Upper lobe of left lung (tissue), 6 donors: Measurements from ENCODE around the gene SULT2B1. TPM values are rescaled to one million over a fixed set of nuclear protein-coding genes. Genes with fewer than 3 reads are reported as not detected.

Experiments
- ATAC-seq, 2 donors: fragments of 200-7000 bp; cut with Tn5 transposase; one replicate each; pipeline ENCODE4 v1.9.1; 2022; ENCODE audit warnings: mild to moderate bottlenecking in 2 of 2, moderate library complexity in 2 of 2; ENCODE audit not compliant: low FRiP score in 2 of 2
- DNase-seq, 2 donors: peaks; one replicate each; pipeline ENCODE4 v3.0.0-alpha.2; 2019 to 2020
- H3K27ac ChIP-seq, 4 donors: fragments of 200-600 bp; sonication (generic); one replicate each; pipeline ENCODE4 v1.5.1; 2016 to 2019
- H3K27me3 ChIP-seq, 4 donors: fragments of 200-600 bp; sonication (generic); one replicate each; pipeline ENCODE4 v1.5.1; 2017 to 2019
- H3K36me3 ChIP-seq, 4 donors: fragments of 200-600 bp; sonication (generic); one replicate each; pipeline ENCODE4 v1.5.1; 2016 to 2019
- H3K4me1 ChIP-seq, 4 donors: fragments of 200-600 bp; sonication (generic); one replicate each; pipeline ENCODE4 v1.5.1; 2018 to 2019
- H3K4me3 ChIP-seq, 4 donors: fragments of 200-600 bp; sonication (generic); one replicate each; pipeline ENCODE4 v1.5.1; 2017 to 2019; ENCODE audit warnings: mild to moderate bottlenecking in 2 of 4, moderate library complexity in 1 of 4
- H3K9me3 ChIP-seq, 4 donors: fragments of 200-600 bp; sonication (generic); one replicate each; pipeline ENCODE4 v1.5.1; 2018 to 2019
- CTCF ChIP-seq, 6 experiments: fragments of 450-650 bp in 4 of 6; fragments of 200-600 bp in 2 of 6; sonication (generic) in 2 of 6; IDR thresholded peaks; one replicate each; pipeline ENCODE4 v1.5.1; 2016 to 2019; ENCODE audit warnings: antibody characterized with exemption in 6 of 6
- EP300 ChIP-seq, 4 donors: sonication (generic); formaldehyde crosslinking; IDR thresholded peaks; one replicate each; pipeline ENCODE4 v1.5.1; 2017; ENCODE audit warnings: antibody characterized with exemption in 4 of 4, control low read depth in 2 of 4
- POLR2A ChIP-seq, 4 donors: fragments of 450-650 bp; IDR thresholded peaks; one replicate each; pipeline ENCODE4 v1.5.1; 2016 to 2017; ENCODE audit warnings: antibody characterized with exemption in 4 of 4, mild to moderate bottlenecking in 2 of 4
- POLR2AphosphoS5 ChIP-seq, 2 donors: sonication (generic); formaldehyde crosslinking; IDR thresholded peaks; one replicate each; pipeline ENCODE4 v1.5.1; 2017; ENCODE audit warnings: antibody characterized with exemption in 2 of 2
- WGBS, 2 donors: methylation state at CpG; one replicate each; pipeline ENCODE4 v1.1.5; 2017 to 2018; 5-methylcytosine and 5-hydroxymethylcytosine counted together
- total RNA-seq, 6 donors: library from RNA; depleted of rRNA in 4 of 6; stranded (reverse); fragments of >200 nt in 4 of 6; gene quantifications; one replicate each; pipeline versions ENCODE4 v1.1.0 to v1.2.1, GENCODE V29; 2016 to 2021
- donor health status: DM: no; HTN: no; CAD: no; lungs with moderate emphysema.
- donor health status: DM: no; HTN: yes; CAD: no; lungs with severe emphysema.

SULT2B1 gene
- total RNA-seq, 6 donors from 2014 or later, result 10.5 to 19.6 (median 15.2) TPM

DNA sequence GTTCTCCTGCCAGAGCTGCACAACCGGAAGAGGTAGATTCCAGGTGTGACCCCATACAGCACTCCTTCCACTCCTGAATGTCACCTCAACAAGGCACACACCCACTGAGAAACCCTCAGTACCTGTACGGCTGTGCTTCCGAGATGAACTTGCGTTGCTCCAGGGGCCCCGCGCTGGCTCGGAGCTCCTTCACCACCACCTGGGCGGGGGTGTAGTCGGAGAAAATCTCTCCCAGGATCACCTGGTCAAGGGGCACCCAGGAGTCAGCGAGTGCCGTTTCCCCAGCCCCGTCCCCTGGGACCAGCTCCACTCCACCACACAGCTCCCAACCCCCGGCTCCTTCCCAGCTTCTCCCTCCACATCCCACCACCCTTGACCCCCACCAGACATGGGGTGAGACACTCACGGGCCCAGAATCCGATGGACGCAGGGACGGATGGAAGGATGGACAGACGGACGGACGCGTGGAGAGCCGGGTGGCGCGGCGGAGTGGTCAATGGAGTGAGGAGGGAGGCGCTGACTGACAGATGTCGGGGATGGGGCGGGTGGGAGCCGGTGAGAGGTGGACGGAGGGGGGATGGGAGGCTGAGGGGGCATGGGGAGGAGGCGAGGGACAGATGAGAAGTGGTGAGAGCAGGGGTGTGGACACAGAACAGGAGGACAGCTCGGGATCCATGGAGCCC, 43.1 kb upstream of the SULT2B1 start:
- Histone ChIP-seq H3K36me3 (no peaks in the 10 kb centered on the region), H3K27ac (no peak overlapping the region), H3K9me3 (no peaks in the 10 kb centered on the region), H3K27me3 (peaks cover 0 to 32% (median 21%) of the 10 kb centered on the region in 4 donors), H3K4me3 (no peak overlapping the region), H3K4me1 (peaks cover 15 to 34% (median 16%) of the 10 kb centered on the region in 4 donors)
- TF ChIP-seq POLR2AphosphoS5 (IDR thresholded peaks at IDR 0.05) (no peak), CTCF (IDR thresholded peaks at IDR 0.05) (no peak), EP300 (IDR thresholded peaks at IDR 0.05) (no peak), POLR2A (IDR thresholded peaks at IDR 0.05) (no peak)
- ATAC-seq, result no peak
- 74 to 82% methylated on average over 30 to 32 of the region's 32 CpGs for WGBS, 2 donors
- DNase-seq, result peak in 1 of 2 donors; percentile 57

DNA sequence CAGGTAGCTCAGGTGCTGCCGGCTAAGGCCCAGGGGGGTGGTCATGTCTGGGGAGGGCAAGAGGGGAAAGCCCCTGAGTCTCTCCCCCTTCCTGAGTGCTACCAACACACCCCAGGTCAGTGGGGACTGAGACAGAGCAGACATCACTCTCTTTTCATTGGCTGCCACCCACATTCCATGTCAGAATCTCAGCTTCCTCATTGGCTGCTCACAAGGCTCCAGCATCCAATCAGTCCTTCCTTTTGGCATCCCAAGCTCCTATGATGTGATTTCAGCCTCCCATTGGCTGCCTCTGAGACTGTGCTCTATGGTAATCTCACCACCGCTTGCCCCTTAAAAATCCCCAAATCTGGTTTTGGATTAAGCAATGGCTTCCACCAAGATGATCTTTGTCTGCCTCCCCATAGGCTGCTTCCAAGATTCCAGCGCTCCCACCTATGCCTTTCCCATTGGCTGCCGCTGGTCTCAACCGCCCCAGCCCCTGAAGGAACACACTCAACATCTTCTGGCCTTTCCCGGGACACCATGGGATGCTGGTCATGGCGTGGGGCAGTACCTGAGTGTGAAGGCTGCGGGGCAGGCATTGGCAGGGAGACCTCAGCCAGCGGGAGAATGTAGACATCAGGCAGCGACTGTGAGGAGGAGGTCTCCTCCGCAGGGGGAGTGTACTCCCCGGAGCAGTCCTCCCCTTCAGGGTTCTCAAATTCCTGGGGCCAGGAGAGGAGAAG, 42.3 kb upstream of the SULT2B1 start:
- DNase-seq, result no peak
- ATAC-seq, result no peak
- no peak for TF ChIP-seq POLR2A (IDR thresholded peaks at IDR 0.05)
- no peak for TF ChIP-seq POLR2AphosphoS5 (IDR thresholded peaks at IDR 0.05)
- no peak for TF ChIP-seq CTCF (IDR thresholded peaks at IDR 0.05)
- Histone ChIP-seq H3K36me3 (no peaks in the 10 kb centered on the region), H3K4me3 (no peak overlapping the region), H3K27me3 (peaks cover 0 to 32% (median 21%) of the 10 kb centered on the region in 4 donors), H3K27ac (no peak overlapping the region), H3K9me3 (no peaks in the 10 kb centered on the region), H3K4me1 (peaks cover 15 to 37% (median 16%) of the 10 kb centered on the region in 4 donors)
- 88 to 90% methylated on average over 12 of the region's 12 CpGs for WGBS, 2 donors

GRCh38 chr19:48510421-48511268, 41.3 kb upstream of the SULT2B1 start:
- ATAC-seq, result peak; percentile 26 to 84
- WGBS, 2 donors, result 11 to 19% methylated on average over 17 to 21 of the region's 24 CpGs
- H3K27me3 ChIP-seq, result peaks cover 0 to 32% (median 21%) of the 10 kb centered on the region in 4 donors

GRCh38 chr19:48511321-48511731, 40.6 kb upstream of the SULT2B1 start:
- TF ChIP-seq POLR2A (IDR thresholded peaks at IDR 0.05) (no peak), EP300 (IDR thresholded peaks at IDR 0.05) (no peak), POLR2AphosphoS5 (IDR thresholded peaks at IDR 0.05) (no peak), CTCF (IDR thresholded peaks at IDR 0.05) (no peak)
- H3K4me3 ChIP-seq, result peak overlapping the region in 3 of 4 donors; percentile 3 to 25 (median 19)
- H3K9me3 ChIP-seq, result no peaks in the 10 kb centered on the region
- peaks cover 15 to 37% (median 16%) of the 10 kb centered on the region in 4 donors for H3K4me1 ChIP-seq
- ATAC-seq (no peak), DNase-seq (peak in 1 of 2 donors; percentile 86)
- WGBS, 2 donors, result 2% methylated on average over 17 of the region's 32 CpGs; no CpG with 5 or more reads in 1 of the 2 donors
- no peak overlapping the region for H3K27ac ChIP-seq
- no peaks in the 10 kb centered on the region for H3K36me3 ChIP-seq
- peaks cover 0 to 32% (median 21%) of the 10 kb centered on the region in 4 donors for H3K27me3 ChIP-seq

More at GRCh38 chr19:48510421-48511268, 41.3 kb upstream of the SULT2B1 start:
- Histone ChIP-seq H3K4me3 (peak overlapping the region in 3 of 4 donors; percentile 3 to 25 (median 19)), H3K27ac (no peak overlapping the region), H3K4me1 (peaks cover 15 to 37% (median 16%) of the 10 kb centered on the region in 4 donors), H3K36me3 (no peaks in the 10 kb centered on the region), H3K9me3 (no peaks in the 10 kb centered on the region)
- TF ChIP-seq POLR2A (IDR thresholded peaks at IDR 0.05), result no peak
- no peak for TF ChIP-seq POLR2AphosphoS5 (IDR thresholded peaks at IDR 0.05)
- no peak for TF ChIP-seq CTCF (IDR thresholded peaks at IDR 0.05)
- TF ChIP-seq EP300 (IDR thresholded peaks at IDR 0.05), result no peak
- peak; percentile 56 to 67 for DNase-seq
